HEK293T (cell line): Measurements from ENCODE around the gene FAM89A.

Experiments used
- CTCF ChIA-PET: fragments of 350-600 bp; formaldehyde crosslinking; extraction: SDS; loops from one replicate; lab custom pipeline; 2021; ENCODE audit warnings: antibody characterized with exemption, inconsistent platforms; lab: Yijun Ruan, JAX
- POLR2A ChIA-PET: fragments of 350-600 bp; formaldehyde crosslinking; extraction: SDS; loops from one replicate; lab custom pipeline; 2020; ENCODE audit warnings: antibody characterized with exemption, inconsistent platforms; lab: Yijun Ruan, JAX
- DNase-seq: peaks from one replicate; pipeline ENCODE4 v3.0.0; 2012; ENCODE audit warnings: mixed read lengths; ENCODE audit errors: extremely low spot score
- ARNT ChIP-seq: fragments of 450-650 bp; IDR thresholded peaks from 2 replicates; pipeline ENCODE4 v1.6.1; 2017; ENCODE audit warnings: mild to moderate bottlenecking
- BHLHE40 ChIP-seq: fragments of 450-650 bp; IDR thresholded peaks from 2 replicates; pipeline ENCODE4 v1.6.1; 2016; ENCODE audit warnings: mild to moderate bottlenecking, moderate library complexity, borderline replicate concordance
- CTBP1 ChIP-seq: fragments of 450-650 bp; IDR thresholded peaks from 2 replicates; pipeline ENCODE4 v1.6.1; 2016; ENCODE audit warnings: borderline replicate concordance
- ELF4 ChIP-seq: fragments of 450-650 bp; IDR thresholded peaks from 2 replicates; pipeline ENCODE4 v1.6.1; 2017; ENCODE audit warnings: antibody characterized with exemption
- FOXA1 ChIP-seq: fragments of 450-650 bp; IDR thresholded peaks from 2 replicates; pipeline ENCODE4 v1.6.1; 2016; ENCODE audit warnings: mild to moderate bottlenecking
- FOXK2 ChIP-seq: fragments of 450-650 bp; IDR thresholded peaks from 2 replicates; pipeline ENCODE4 v1.6.1; 2016; ENCODE audit warnings: mild to moderate bottlenecking
- FOXM1 ChIP-seq: fragments of 450-650 bp; IDR thresholded peaks from 2 replicates; pipeline ENCODE4 v1.6.1; 2017; ENCODE audit warnings: mild to moderate bottlenecking, borderline replicate concordance
- HDGF ChIP-seq: fragments of 450-650 bp; IDR thresholded peaks from 2 replicates; pipeline ENCODE4 v1.6.1; 2017; ENCODE audit warnings: antibody characterized with exemption, borderline replicate concordance
- L3MBTL2 ChIP-seq: fragments of 450-650 bp; conservative IDR thresholded peaks from 2 replicates; pipeline ENCODE4 v1.6.1; 2016; ENCODE audit warnings: mild to moderate bottlenecking
- LEF1 ChIP-seq: fragments of 450-650 bp; IDR thresholded peaks from 2 replicates; pipeline ENCODE4 v1.6.1; 2017; ENCODE audit warnings: mild to moderate bottlenecking, borderline replicate concordance
- NFRKB ChIP-seq: fragments of 450-650 bp; IDR thresholded peaks from 2 replicates; pipeline ENCODE4 v1.6.1; 2016; ENCODE audit warnings: mild to moderate bottlenecking, moderate library complexity
- PKNOX1 ChIP-seq: fragments of 450-650 bp; IDR thresholded peaks from 2 replicates; pipeline ENCODE4 v1.6.1; 2016
- SP1 ChIP-seq: fragments of 450-650 bp; IDR thresholded peaks from 2 replicates; pipeline ENCODE4 v1.6.1; 2017
- SUZ12 ChIP-seq: fragments of 450-650 bp; IDR thresholded peaks from 2 replicates; pipeline ENCODE4 v1.6.1; 2016; ENCODE audit warnings: mild to moderate bottlenecking
- TARDBP ChIP-seq: fragments of 450-650 bp; IDR thresholded peaks from 2 replicates; pipeline ENCODE4 v1.6.1; 2016
- ZNF384 ChIP-seq: fragments of 450-650 bp; IDR thresholded peaks from 2 replicates; pipeline ENCODE4 v1.6.1; 2016

FAM89A gene

GRCh38 chr1:231045286-231045685, 5.2 kb upstream of the FAM89A start:
- CTCF ChIA-PET = no interaction called here

GRCh38 chr1:231044588-231044987, 4.5 kb upstream of the FAM89A start:
- DNase-seq = no peak
- POLR2A ChIA-PET = no interaction called here
- CTCF ChIA-PET = interaction anchor here (0.7 kb wide), 1 partner anchor 171 kb away, joined by 3 read pairs; no protein-coding TSS in a partner anchor
- TF ChIP-seq CTBP1 (no peak), TARDBP (no peak), FOXK2 (no peak), PKNOX1 (no peak)

More at GRCh38 chr1:231045286-231045685, 5.2 kb upstream of the FAM89A start:
- TF ChIP-seq HDGF (no peak), ELF4 (no peak), TARDBP (no peak), CTBP1 (no peak), ZNF384 (no peak), BHLHE40 (no peak), L3MBTL2 (no peak), NFRKB (no peak), FOXM1 (no peak), SP1 (no peak), ARNT (no peak), FOXK2 (no peak), LEF1 (no peak), SUZ12 (no peak), FOXA1 (no peak)
- no peak for DNase-seq
- POLR2A ChIA-PET = no interaction called here

- TF ChIP-seq ARNT (no peak), PKNOX1 (peak; percentile 38), LEF1 (no peak), TARDBP (no peak), L3MBTL2 (no peak), CTBP1 (no peak), FOXM1 (no peak)
- CTCF ChIA-PET = interaction anchor here (0.6 to 0.7 kb wide), 3 partner anchors 24 to 1547 kb away, joined by 3 to 5 read pairs (median 3); no protein-coding TSS in a partner anchor
- POLR2A ChIA-PET = interaction anchor here (1.4 to 1.6 kb wide), 2 partner anchors 8 to 63 kb away, joined by 3 read pairs; no protein-coding TSS in a partner anchor
- no peak for DNase-seq
Measured at GRCh38 chr1:231041719-231042261, 1.7 kb upstream of the FAM89A start.

DNA sequence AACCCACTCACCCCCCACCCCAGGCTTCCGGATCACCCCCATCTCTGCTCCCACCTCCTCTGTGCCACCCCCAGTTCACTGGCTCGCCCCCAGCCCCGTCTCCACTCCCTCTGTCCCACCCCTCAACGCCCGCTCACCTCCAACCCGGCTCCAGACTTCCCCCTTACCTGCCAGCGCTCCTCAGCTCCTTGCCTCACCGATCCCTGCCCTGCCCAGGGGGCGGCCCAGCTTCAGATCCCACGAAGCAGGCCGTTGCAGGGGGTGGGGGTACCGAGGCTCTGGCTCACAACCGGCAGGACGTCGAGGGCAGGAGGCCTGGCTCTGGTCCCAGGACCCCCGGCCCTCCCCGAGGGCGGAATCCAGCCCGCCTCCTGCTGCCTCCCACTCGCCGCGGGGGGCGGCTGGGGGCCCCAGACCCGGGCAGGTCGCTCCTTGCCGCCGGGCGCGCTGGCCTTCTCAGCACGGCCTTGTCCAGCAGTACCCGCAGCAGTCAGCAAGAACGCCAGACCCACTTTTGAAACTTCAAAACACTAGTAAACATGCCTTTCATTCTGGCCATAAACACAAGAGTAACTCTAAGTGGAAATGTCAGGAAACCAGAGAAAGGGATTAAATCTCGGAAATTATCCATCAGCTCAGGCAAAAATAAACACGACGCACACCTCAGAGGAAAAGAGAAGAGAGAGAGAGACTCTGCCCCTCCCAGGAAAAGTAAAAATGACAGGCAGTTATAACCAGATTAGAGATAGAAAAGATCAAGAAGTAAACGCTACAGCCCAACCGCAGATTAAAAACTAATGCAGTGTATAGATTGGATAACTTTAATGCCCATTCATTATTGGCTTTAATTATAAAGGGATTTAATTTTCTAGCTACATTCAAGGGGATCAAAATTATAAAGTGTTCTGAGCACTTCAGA, 1.0 kb upstream of the FAM89A start:
- peak; percentile 52 for DNase-seq
- ChIA-PET POLR2A (interaction anchor here (0.6 to 2.4 kb wide), 7 partner anchors 9 to 65 kb away, joined by 3 to 7 read pairs (median 4); no protein-coding TSS in a partner anchor), CTCF (interaction anchor here (0.6 to 0.7 kb wide), 2 partner anchors 24 to 1547 kb away, joined by 3 read pairs; no protein-coding TSS in a partner anchor)
- TF ChIP-seq FOXA1 = no peak
- no peak for TF ChIP-seq ZNF384
- peak; percentile 61; the same call in 1 of the 2 replicates for TF ChIP-seq FOXM1
- TF ChIP-seq BHLHE40 = no peak
- TF ChIP-seq ARNT = no peak
- TF ChIP-seq LEF1 = 0 out of 2 replicates have a peak, but pooled peaks have one; percentile 26
- TF ChIP-seq TARDBP = no peak
- no peak; the same call in 1 of the 2 replicates for TF ChIP-seq L3MBTL2
- TF ChIP-seq SUZ12 = no peak
- TF ChIP-seq FOXK2 = no peak
- TF ChIP-seq PKNOX1 = peak; percentile 45
- TF ChIP-seq CTBP1 = no peak
- no peak for TF ChIP-seq NFRKB
- TF ChIP-seq ELF4 = no peak
- TF ChIP-seq SP1 = no peak
- no peak for TF ChIP-seq HDGF

GRCh38 chr1:231039161-231040018, 664 bp downstream of the FAM89A start:
- CTCF ChIA-PET = no interaction called here
- DNase-seq = peak; percentile 55
- TF ChIP-seq TARDBP (peak; percentile 43; the same call in 1 of the 2 replicates), L3MBTL2 (peak; percentile 70), HDGF (no peak)
- POLR2A ChIA-PET = interaction anchor here (0.7 to 2.4 kb wide), 9 partner anchors 12 to 202 kb away, joined by 3 to 11 read pairs (median 4); partner anchors contain the start of genes ARV1, GNPAT and TTC13
